Panc1 (cell line): ENCODE results near the gene LIN28B. TPM values are rescaled to one million over a fixed set of nuclear protein-coding genes. Genes with fewer than 3 reads are reported as not detected.

Experiments
- ATAC-seq: fragments of 200-7000 bp; cut with Tn5 transposase; 2 replicates; pipeline ENCODE4 v1.9.1; 2020; ENCODE audit warnings: mild to moderate bottlenecking, moderate library complexity
- BruUV-seq: library from RNA; stranded (reverse); fragments of 400-500 nt; replicated peaks from 2 replicates; lab custom pipeline; 2021; lab: Mats Ljungman, UMichigan
- CTCF ChIA-PET: fragments of 300-600 bp; sonication (Branson Sonifier 250); formaldehyde crosslinking; loops from one replicate; lab custom pipeline; 2022; ENCODE audit warnings: antibody characterized with exemption; lab: Charles Lee
- POLR2A ChIA-PET: fragments of 300-600 bp; sonication (Branson Sonifier 250); formaldehyde crosslinking; loops from one replicate; lab custom pipeline; 2022; ENCODE audit warnings: antibody characterized with exemption; lab: Charles Lee
- DNase-seq: peaks from one replicate; pipeline ENCODE4 v3.0.0-alpha.2; 2010; ENCODE audit warnings: low read depth, low spot score
- H3K27ac ChIP-seq: 2 replicates; pipeline ENCODE4 v1.5.1; 2011; ENCODE audit warnings: mild to moderate bottlenecking, low read length, inconsistent platforms
- H3K27me3 ChIP-seq: fragments of 200-500 bp; sonication (Bioruptor generic); 2 replicates; pipeline ENCODE4 v1.6.0; 2014; ENCODE audit warnings: low read length, inconsistent platforms; ENCODE audit not compliant: control insufficient read depth, insufficient read depth
- H3K36me3 ChIP-seq: fragments of 200-500 bp; sonication (Bioruptor generic); 2 replicates; pipeline ENCODE4 v1.5.1; 2014; ENCODE audit warnings: inconsistent platforms, mild to moderate bottlenecking, low read length, moderate library complexity; ENCODE audit not compliant: control insufficient read depth, insufficient read depth
- H3K4me1 ChIP-seq: 2 replicates; pipeline ENCODE4 v1.5.1; 2011; ENCODE audit warnings: inconsistent platforms, mild to moderate bottlenecking, low read length, moderate library complexity; ENCODE audit not compliant: control insufficient read depth, insufficient read depth
- H3K4me3 ChIP-seq, 2 experiments: 2 replicates each; pipeline ENCODE4 v1.5.1; 2011 to 2012; ENCODE audit warnings: low read depth in 2 of 2, low read length in 2 of 2, mild to moderate bottlenecking in 2 of 2, inconsistent platforms in 1 of 2, moderate library complexity in 1 of 2
- H3K9me3 ChIP-seq: fragments of 200-500 bp; sonication (Bioruptor generic); 2 replicates; pipeline ENCODE4 v1.5.1; 2014; ENCODE audit warnings: low read depth, mild to moderate bottlenecking, inconsistent platforms, low read length, moderate library complexity; ENCODE audit not compliant: control insufficient read depth, insufficient read depth
- POLR2AphosphoS5 ChIP-seq: IDR thresholded peaks from 2 replicates; pipeline ENCODE4 v1.6.1; 2012; ENCODE audit warnings: mild to moderate bottlenecking, low read depth, low read length, moderate library complexity
- SIN3A ChIP-seq: IDR thresholded peaks from 2 replicates; pipeline ENCODE4 v1.6.1; 2012; ENCODE audit warnings: low read depth, mild to moderate bottlenecking, low read length, moderate library complexity, borderline replicate concordance; ENCODE audit not compliant: insufficient read depth
- TCF7L2 ChIP-seq: IDR thresholded peaks from 2 replicates; pipeline ENCODE4 v1.6.1; 2011; ENCODE audit warnings: mild to moderate bottlenecking, low read depth, low read length, inconsistent platforms
- in situ Hi-C: cut with HindIII; loops from 2 replicates; pipeline ENCODE4 v1.10.0; 2016; ENCODE audit warnings: low sequenced_read_pairs, low pct_unique_long_range_greater_than_20kb
- intact Hi-C: fragments of 100-400 bp; cut with micrococcal nuclease; formaldehyde crosslinking; loops from one replicate; pipeline ENCODE4 v1.10.0; 2022; ENCODE audit not compliant: unreplicated experiment
- total RNA-seq: library from RNA; stranded (reverse); gene quantifications from one replicate; pipeline ENCODE4 v1.2.1, GENCODE V29; 2021; ENCODE audit not compliant: unreplicated experiment
- TF ChIP-seq, protein P1 (sequence below): fragments of 450-650 bp; IDR thresholded peaks from 2 replicates; pipeline ENCODE4 v1.5.1; 2017; ENCODE audit warnings: mild to moderate bottlenecking
- TF ChIP-seq, protein P2 (sequence below), 2 experiments: IDR thresholded peaks; 2 replicates each; pipeline ENCODE4 v1.6.1; 2011 to 2012; ENCODE audit warnings: low read depth in 2 of 2, control low read depth in 1 of 2, low read length in 1 of 2, mild to moderate bottlenecking in 1 of 2, moderate library complexity in 1 of 2; ENCODE audit not compliant: insufficient read depth in 1 of 2

Gene LIN28B
- total RNA-seq, 1 experiment from 2014 or later, result 5.8 TPM

DNA sequence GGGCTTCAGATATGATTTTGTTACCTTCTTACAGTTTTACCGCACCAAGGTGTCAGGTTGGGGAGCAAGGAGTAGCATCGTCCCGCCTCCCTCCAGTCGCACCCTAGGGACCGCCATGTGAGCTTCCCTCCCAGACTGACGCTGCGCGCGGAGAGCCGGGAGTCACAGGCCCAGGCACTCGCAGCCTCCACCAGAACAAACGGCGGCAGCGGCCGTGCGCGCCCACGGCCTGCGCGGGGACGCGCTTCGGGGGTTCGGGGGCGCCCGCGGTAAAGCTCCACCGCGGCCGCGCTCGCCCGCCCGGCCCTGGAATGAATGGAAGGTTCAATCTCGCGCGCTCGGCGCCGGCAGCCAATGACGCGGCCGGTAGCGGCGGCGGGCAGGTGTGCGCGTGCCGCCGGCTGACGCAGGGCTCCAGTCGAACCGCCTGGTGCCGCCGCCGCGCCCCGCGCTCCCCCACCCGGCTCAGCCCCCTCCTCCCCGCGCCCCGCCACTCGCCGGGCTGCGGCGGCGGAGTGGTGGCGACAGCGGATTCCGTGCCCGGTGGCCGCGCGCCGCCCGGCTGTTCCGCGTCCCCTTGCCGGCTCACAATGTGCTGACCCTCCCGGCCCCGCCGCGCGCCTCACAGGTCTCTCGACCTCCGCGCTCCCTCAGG, 16.5 kb upstream of the LIN28B start:
- Histone ChIP-seq H3K27ac (no peak overlapping the region), H3K4me3 (peak overlapping the region in 1 of 2 experiments; percentile 17; a peak in 1 of 4 replicates), H3K9me3 (no peaks in the 10 kb centered on the region), H3K36me3 (no peaks in the 10 kb centered on the region), H3K4me1 (no peaks in the 10 kb centered on the region), H3K27me3 (no peaks in the 10 kb centered on the region)
- POLR2A ChIA-PET, result no interaction called here
- BruUV-seq, result no TSS peak
- intact Hi-C loops (no loop called here), in situ Hi-C loops (no loop called here)
- CTCF ChIA-PET, result no interaction called here
- TF ChIP-seq SIN3A (no peak), POLR2AphosphoS5 (no peak), TCF7L2 (no peak)
- TF ChIP-seq, protein P1, sequence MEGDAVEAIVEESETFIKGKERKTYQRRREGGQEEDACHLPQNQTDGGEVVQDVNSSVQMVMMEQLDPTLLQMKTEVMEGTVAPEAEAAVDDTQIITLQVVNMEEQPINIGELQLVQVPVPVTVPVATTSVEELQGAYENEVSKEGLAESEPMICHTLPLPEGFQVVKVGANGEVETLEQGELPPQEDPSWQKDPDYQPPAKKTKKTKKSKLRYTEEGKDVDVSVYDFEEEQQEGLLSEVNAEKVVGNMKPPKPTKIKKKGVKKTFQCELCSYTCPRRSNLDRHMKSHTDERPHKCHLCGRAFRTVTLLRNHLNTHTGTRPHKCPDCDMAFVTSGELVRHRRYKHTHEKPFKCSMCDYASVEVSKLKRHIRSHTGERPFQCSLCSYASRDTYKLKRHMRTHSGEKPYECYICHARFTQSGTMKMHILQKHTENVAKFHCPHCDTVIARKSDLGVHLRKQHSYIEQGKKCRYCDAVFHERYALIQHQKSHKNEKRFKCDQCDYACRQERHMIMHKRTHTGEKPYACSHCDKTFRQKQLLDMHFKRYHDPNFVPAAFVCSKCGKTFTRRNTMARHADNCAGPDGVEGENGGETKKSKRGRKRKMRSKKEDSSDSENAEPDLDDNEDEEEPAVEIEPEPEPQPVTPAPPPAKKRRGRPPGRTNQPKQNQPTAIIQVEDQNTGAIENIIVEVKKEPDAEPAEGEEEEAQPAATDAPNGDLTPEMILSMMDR, result no peak
- TF ChIP-seq, protein P2, sequence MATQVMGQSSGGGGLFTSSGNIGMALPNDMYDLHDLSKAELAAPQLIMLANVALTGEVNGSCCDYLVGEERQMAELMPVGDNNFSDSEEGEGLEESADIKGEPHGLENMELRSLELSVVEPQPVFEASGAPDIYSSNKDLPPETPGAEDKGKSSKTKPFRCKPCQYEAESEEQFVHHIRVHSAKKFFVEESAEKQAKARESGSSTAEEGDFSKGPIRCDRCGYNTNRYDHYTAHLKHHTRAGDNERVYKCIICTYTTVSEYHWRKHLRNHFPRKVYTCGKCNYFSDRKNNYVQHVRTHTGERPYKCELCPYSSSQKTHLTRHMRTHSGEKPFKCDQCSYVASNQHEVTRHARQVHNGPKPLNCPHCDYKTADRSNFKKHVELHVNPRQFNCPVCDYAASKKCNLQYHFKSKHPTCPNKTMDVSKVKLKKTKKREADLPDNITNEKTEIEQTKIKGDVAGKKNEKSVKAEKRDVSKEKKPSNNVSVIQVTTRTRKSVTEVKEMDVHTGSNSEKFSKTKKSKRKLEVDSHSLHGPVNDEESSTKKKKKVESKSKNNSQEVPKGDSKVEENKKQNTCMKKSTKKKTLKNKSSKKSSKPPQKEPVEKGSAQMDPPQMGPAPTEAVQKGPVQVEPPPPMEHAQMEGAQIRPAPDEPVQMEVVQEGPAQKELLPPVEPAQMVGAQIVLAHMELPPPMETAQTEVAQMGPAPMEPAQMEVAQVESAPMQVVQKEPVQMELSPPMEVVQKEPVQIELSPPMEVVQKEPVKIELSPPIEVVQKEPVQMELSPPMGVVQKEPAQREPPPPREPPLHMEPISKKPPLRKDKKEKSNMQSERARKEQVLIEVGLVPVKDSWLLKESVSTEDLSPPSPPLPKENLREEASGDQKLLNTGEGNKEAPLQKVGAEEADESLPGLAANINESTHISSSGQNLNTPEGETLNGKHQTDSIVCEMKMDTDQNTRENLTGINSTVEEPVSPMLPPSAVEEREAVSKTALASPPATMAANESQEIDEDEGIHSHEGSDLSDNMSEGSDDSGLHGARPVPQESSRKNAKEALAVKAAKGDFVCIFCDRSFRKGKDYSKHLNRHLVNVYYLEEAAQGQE (IDR thresholded peaks at IDR 0.05; ENCODE audit: insufficient read depth in 1 of 2, low read depth in 2 of 2, low read length in 1 of 2), result no peak
- ATAC-seq (no peak), DNase-seq (no peak)

DNA sequence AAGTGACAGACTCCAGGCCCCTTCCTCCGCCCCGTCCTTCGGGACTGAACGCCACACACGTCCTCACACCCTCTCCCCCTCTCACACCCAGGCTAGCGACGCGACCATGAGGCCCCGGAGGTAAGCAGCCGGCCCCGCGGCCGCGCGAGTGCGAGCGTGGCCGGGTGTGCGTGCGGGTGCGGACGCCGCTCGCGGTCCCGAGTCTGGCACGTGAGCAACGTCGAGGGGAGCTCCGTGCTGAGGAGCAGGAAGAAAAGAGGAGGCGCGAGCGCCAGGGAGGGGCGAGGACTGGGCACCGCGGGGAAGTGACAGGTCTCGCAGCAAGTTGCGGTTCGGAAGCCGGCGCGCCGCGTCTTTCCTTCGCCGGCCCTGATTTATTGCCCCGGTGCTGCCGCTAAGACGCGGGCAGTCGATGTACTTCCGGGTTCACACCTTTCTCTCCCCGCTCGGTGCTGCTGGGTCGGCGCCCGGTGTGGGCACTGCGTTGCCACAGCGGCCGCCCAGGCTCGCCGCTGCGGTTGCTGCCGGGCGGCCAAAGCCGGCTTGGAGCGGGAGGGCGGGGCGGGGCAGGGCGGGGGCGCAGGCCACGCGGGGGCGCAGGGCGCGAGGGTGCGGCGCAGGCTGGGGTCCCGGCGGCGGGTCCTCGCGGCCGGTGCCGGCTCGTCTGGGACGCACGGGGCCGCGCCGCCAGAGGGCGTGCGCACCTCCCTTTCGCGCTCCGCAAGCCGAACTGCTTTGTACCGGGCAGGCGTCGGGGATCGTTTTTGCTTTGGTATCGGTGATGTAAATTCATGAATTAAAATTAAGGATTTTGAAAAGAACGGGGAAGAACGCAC, 15.8 kb upstream of the LIN28B start:
- no peak overlapping the region for H3K27ac ChIP-seq
- H3K9me3 ChIP-seq, result no peaks in the 10 kb centered on the region
- intact Hi-C loops (no loop called here), in situ Hi-C loops (no loop called here)
- H3K27me3 ChIP-seq, result no peaks in the 10 kb centered on the region
- BruUV-seq, result no TSS peak
- H3K4me1 ChIP-seq, result no peaks in the 10 kb centered on the region
- ATAC-seq (no peak), DNase-seq (no peak)
- POLR2A ChIA-PET, result no interaction called here
- H3K36me3 ChIP-seq, result no peaks in the 10 kb centered on the region
- CTCF ChIA-PET, result no interaction called here
- H3K4me3 ChIP-seq, result peak overlapping the region in 1 of 2 experiments; percentile 17; a peak in 1 of 4 replicates
- TF ChIP-seq, protein P2 (IDR thresholded peaks at IDR 0.05; ENCODE audit: insufficient read depth in 1 of 2, low read depth in 2 of 2, low read length in 1 of 2), result no peak
- TF ChIP-seq, protein P1, result no peak
- TF ChIP-seq SIN3A (no peak), TCF7L2 (no peak), POLR2AphosphoS5 (no peak)
